ENCODE data around the gene PTPRR. TPM values are rescaled to one million over a fixed set of nuclear protein-coding genes. Genes with fewer than 3 reads are reported as not detected.

Gene PTPRR
- total RNA-seq, 1 donor from 2014 or later: 0.33 TPM

GRCh38 chr12:70661466-70662161 is 258.9 kb downstream of the PTPRR start:
- TF ChIP-seq CTCF (IDR thresholded peaks at IDR 0.05; ENCODE audit: unreplicated experiment): no peak
- Mint-ChIP-seq H3K4me3 (ENCODE audit: unreplicated experiment) (no peak overlapping the region), H3K27ac (ENCODE audit: unreplicated experiment) (no peak overlapping the region), H3K4me1 (ENCODE audit: unreplicated experiment) (peaks cover 5% of the 10 kb centered on the region), H3K27me3 (ENCODE audit: unreplicated experiment) (no peaks in the 10 kb centered on the region), H3K9me3 (ENCODE audit: unreplicated experiment) (no peaks in the 10 kb centered on the region), H3K36me3 (ENCODE audit: low read depth, unreplicated experiment) (no peaks in the 10 kb centered on the region)
- DNase-seq (ENCODE audit: low spot score): no peak

GRCh38 chr12:70660620-70661219 is 259.8 kb downstream of the PTPRR start:
- H3K4me1 Mint-ChIP-seq (ENCODE audit: unreplicated experiment): peaks cover 5% of the 10 kb centered on the region
- no peak for DNase-seq (ENCODE audit: low spot score)
- H3K27ac Mint-ChIP-seq (ENCODE audit: unreplicated experiment): no peak overlapping the region

GRCh38 chr12:70660002-70660604 is 260.4 kb downstream of the PTPRR start:
- Mint-ChIP-seq H3K27ac (ENCODE audit: unreplicated experiment) (no peak overlapping the region), H3K27me3 (ENCODE audit: unreplicated experiment) (no peaks in the 10 kb centered on the region), H3K9me3 (ENCODE audit: unreplicated experiment) (no peaks in the 10 kb centered on the region), H3K4me1 (ENCODE audit: unreplicated experiment) (peaks cover 5% of the 10 kb centered on the region), H3K36me3 (ENCODE audit: low read depth, unreplicated experiment) (no peaks in the 10 kb centered on the region), H3K4me3 (ENCODE audit: unreplicated experiment) (no peak overlapping the region)
- no peak for DNase-seq (ENCODE audit: low spot score)
- TF ChIP-seq CTCF (IDR thresholded peaks at IDR 0.05; ENCODE audit: unreplicated experiment): no peak

More at GRCh38 chr12:70660620-70661219, 259.8 kb downstream of the PTPRR start:
- Mint-ChIP-seq H3K27me3 (ENCODE audit: unreplicated experiment) (no peaks in the 10 kb centered on the region), H3K4me3 (ENCODE audit: unreplicated experiment) (no peak overlapping the region), H3K9me3 (ENCODE audit: unreplicated experiment) (no peaks in the 10 kb centered on the region), H3K36me3 (ENCODE audit: low read depth, unreplicated experiment) (no peaks in the 10 kb centered on the region)
- no peak for TF ChIP-seq CTCF (IDR thresholded peaks at IDR 0.05; ENCODE audit: unreplicated experiment)

GRCh38 chr12:70659077-70659606 is 261.4 kb downstream of the PTPRR start:
- H3K4me1 Mint-ChIP-seq (ENCODE audit: unreplicated experiment): no peaks in the 10 kb centered on the region
- H3K4me3 Mint-ChIP-seq (ENCODE audit: unreplicated experiment): no peak overlapping the region
- DNase-seq (ENCODE audit: low spot score): no peak
- TF ChIP-seq CTCF (IDR thresholded peaks at IDR 0.05; ENCODE audit: unreplicated experiment): no peak
- H3K27me3 Mint-ChIP-seq (ENCODE audit: unreplicated experiment): no peaks in the 10 kb centered on the region
- H3K36me3 Mint-ChIP-seq (ENCODE audit: low read depth, unreplicated experiment): no peaks in the 10 kb centered on the region
- H3K9me3 Mint-ChIP-seq (ENCODE audit: unreplicated experiment): no peaks in the 10 kb centered on the region
- no peak overlapping the region for H3K27ac Mint-ChIP-seq (ENCODE audit: unreplicated experiment)

Data from endothelial cell (in vitro differentiated cells).